C4-2B (cell line): ENCODE results near the gene BLMH.

Experiments
- ZFX ChIP-seq: fragments of 450-650 bp; IDR thresholded peaks from 2 replicates; pipeline ENCODE4 v1.6.1; 2017
- TF ChIP-seq, protein P1 (sequence below): fragments of 450-650 bp; conservative IDR thresholded peaks from 2 replicates; pipeline ENCODE4 v1.5.1; 2017; ENCODE audit warnings: mild to moderate bottlenecking

- TF ChIP-seq, protein P1, sequence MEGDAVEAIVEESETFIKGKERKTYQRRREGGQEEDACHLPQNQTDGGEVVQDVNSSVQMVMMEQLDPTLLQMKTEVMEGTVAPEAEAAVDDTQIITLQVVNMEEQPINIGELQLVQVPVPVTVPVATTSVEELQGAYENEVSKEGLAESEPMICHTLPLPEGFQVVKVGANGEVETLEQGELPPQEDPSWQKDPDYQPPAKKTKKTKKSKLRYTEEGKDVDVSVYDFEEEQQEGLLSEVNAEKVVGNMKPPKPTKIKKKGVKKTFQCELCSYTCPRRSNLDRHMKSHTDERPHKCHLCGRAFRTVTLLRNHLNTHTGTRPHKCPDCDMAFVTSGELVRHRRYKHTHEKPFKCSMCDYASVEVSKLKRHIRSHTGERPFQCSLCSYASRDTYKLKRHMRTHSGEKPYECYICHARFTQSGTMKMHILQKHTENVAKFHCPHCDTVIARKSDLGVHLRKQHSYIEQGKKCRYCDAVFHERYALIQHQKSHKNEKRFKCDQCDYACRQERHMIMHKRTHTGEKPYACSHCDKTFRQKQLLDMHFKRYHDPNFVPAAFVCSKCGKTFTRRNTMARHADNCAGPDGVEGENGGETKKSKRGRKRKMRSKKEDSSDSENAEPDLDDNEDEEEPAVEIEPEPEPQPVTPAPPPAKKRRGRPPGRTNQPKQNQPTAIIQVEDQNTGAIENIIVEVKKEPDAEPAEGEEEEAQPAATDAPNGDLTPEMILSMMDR: no peak
- no peak for TF ChIP-seq ZFX
These were observed 53.2 kb downstream of the BLMH start for GRCh38 chr17:30238387-30239088.
